ENCODE results near the gene GAA.

- no peak for TF ChIP-seq POLR2A (IDR thresholded peaks at IDR 0.05; ENCODE audit: control extremely low read depth in 1 of 2, low read depth in 2 of 2, low read length in 2 of 2)
- TF ChIP-seq TAF1 (IDR thresholded peaks at IDR 0.05; ENCODE audit: low read depth, low read length), result no peak
- TF ChIP-seq EZH2 (IDR thresholded peaks at IDR 0.05; ENCODE audit: low read depth, low read length, severe bottlenecking), result no peak
- TF ChIP-seq, protein P1, sequence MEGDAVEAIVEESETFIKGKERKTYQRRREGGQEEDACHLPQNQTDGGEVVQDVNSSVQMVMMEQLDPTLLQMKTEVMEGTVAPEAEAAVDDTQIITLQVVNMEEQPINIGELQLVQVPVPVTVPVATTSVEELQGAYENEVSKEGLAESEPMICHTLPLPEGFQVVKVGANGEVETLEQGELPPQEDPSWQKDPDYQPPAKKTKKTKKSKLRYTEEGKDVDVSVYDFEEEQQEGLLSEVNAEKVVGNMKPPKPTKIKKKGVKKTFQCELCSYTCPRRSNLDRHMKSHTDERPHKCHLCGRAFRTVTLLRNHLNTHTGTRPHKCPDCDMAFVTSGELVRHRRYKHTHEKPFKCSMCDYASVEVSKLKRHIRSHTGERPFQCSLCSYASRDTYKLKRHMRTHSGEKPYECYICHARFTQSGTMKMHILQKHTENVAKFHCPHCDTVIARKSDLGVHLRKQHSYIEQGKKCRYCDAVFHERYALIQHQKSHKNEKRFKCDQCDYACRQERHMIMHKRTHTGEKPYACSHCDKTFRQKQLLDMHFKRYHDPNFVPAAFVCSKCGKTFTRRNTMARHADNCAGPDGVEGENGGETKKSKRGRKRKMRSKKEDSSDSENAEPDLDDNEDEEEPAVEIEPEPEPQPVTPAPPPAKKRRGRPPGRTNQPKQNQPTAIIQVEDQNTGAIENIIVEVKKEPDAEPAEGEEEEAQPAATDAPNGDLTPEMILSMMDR (IDR thresholded peaks at IDR 0.05; ENCODE audit: control extremely low read depth in 1 of 3, insufficient read depth in 1 of 3, low read depth in 1 of 3, low read length in 3 of 3), result peak in 1 of 3 experiments; percentile 34; a peak in 1 of 4 replicates
Measured at GRCh38 chr17:80065478-80066170, 35.8 kb upstream of the GAA start.
